Heart left ventricle (tissue), 16 donors: Measurements from ENCODE around the gene CSF1. TPM values are rescaled to one million over a fixed set of nuclear protein-coding genes. Genes with fewer than 3 reads are reported as not detected.
A peak's percentile ranks its signal among the peaks of the same experiment; 100 is the strongest.

Experiments
- ATAC-seq, 4 donors: fragments of 200-7000 bp; cut with Tn5 transposase; one replicate each; pipeline ENCODE4 v1.9.1; 2020 to 2022; ENCODE audit warnings: moderate library complexity in 4 of 4, mild to moderate bottlenecking in 3 of 4, moderate number of reproducible peaks in 1 of 4
- DNase-seq, 5 donors: peaks; one replicate each; pipeline ENCODE4 v3.0.0-alpha.2; 2020
- H3K27ac ChIP-seq, 12 donors: fragments of 200-600 bp; sonication (generic) in 4 of 12; one replicate each; pipeline versions ENCODE4 v1.5.0 to v1.8.0; 2016 to 2022; ENCODE audit warnings: mild to moderate bottlenecking in 2 of 12
- H3K27me3 ChIP-seq, 9 donors: fragments of 200-600 bp; sonication (generic) in 2 of 9; one replicate each; pipeline versions ENCODE4 v1.5.1 to v1.8.0; 2016 to 2022; ENCODE audit warnings: mild to moderate bottlenecking in 3 of 9
- H3K36me3 ChIP-seq, 9 donors: fragments of 200-600 bp; sonication (generic) in 2 of 9; one replicate each; pipeline versions ENCODE4 v1.5.0 to v1.8.0; 2018 to 2022; ENCODE audit warnings: mild to moderate bottlenecking in 2 of 9
- H3K4me1 ChIP-seq, 12 donors: fragments of 200-600 bp; sonication (generic) in 4 of 12; one replicate each; pipeline versions ENCODE4 v1.5.0 to v1.8.0; 2016 to 2022; ENCODE audit warnings: mild to moderate bottlenecking in 3 of 12
- H3K4me3 ChIP-seq, 12 donors: fragments of 200-600 bp; sonication (generic) in 4 of 12; one replicate each; pipeline versions ENCODE4 v1.5.0 to v1.8.0; 2017 to 2022; ENCODE audit warnings: mild to moderate bottlenecking in 9 of 12, moderate library complexity in 4 of 12
- H3K9me3 ChIP-seq, 12 donors: fragments of 200-600 bp; sonication (generic) in 4 of 12; one replicate each; pipeline versions ENCODE4 v1.5.0 to v1.8.0; 2016 to 2022; ENCODE audit warnings: mild to moderate bottlenecking in 1 of 12
- CTCF ChIP-seq, 12 donors: fragments of 200-600 bp; sonication (generic) in 4 of 12; IDR thresholded peaks; one replicate each; pipeline versions ENCODE4 v1.5.0 to v1.8.0; 2018 to 2022; ENCODE audit warnings: antibody characterized with exemption in 12 of 12, mild to moderate bottlenecking in 5 of 12
- POLR2A ChIP-seq, 2 donors: fragments of 450-650 bp; IDR thresholded peaks; one replicate each; pipeline ENCODE4 v1.6.1; 2017; ENCODE audit warnings: antibody characterized with exemption in 2 of 2, mild to moderate bottlenecking in 2 of 2, moderate library complexity in 2 of 2
- WGBS, 4 donors: extraction: QIAGEN DNeasy Blood & Tissue Kit in 2 of 4; methylation state at CpG; one replicate each; pipeline versions ENCODE4 v1.1.5 to v1.1.7; 2013 to 2018; 5-methylcytosine and 5-hydroxymethylcytosine counted together
- intact Hi-C, 10 donors: fragments of 100-400 bp; cut with DNase I; formaldehyde crosslinking; loops; one replicate each; pipeline versions ENCODE4 v1.11.1 to v1.14.2; 2022
- polyA plus RNA-seq, 2 donors: library from polyadenylated mRNA; stranded (reverse); fragments of 200-250 nt; gene quantifications; one replicate each; pipeline ENCODE4 v1.2.3, GENCODE V29; 2013
- total RNA-seq, 9 donors: library from RNA; depleted of rRNA in 2 of 9; stranded (reverse); fragments of >200 nt in 2 of 9; fragmentation: NEBNext Ultra II Directional in 3 of 9; extraction: Animal tissue kit (Norgen Biotek cat#: 25700) in 3 of 9; gene quantifications; one replicate each; pipeline versions ENCODE4 v1.1.0 to v1.2.4, GENCODE V29; 2016 to 2023
- donor health status: ischemic (EF 13 %, LVEDD 7.1; RV severe dilation, severe dysfunction).
- donor health status: healthy with polysubstance abuse.
- donor health status: DM: no; HTN: yes; CAD: no.
- donor health status: DM: no; HTN: no; CAD: no.
- donor health status: ischemic (EF 25% LVEDD 6.9; RV normal size, moderate dysfunction).
- donor health status: ischemic (EF 25% LVEDD 5.7; RV mildly dilated, moderate dysfunction).
- donor health status: healthy.
- donor health status: DM: yes; HTN: yes; CAD: no.
- donor health status: ischemic (EF 35%, LVEDD 5.7; RV mildly dilated, moderate dysfunction).
- donor health status: nonischemic (EF 11% LVEDD 7.7; RV severe dilation, severe dysfunction).
- donor health status: DM: yes; HTN: yes; CAD: no.
- donor health status: PGD.
- donor health status: ischemic (EF 29% LVEDD 5.4; RV normal size, mild dysfunction).
- donor health status: nonischemic (EF 23%, LVEDD 6.1; RV moderate dilation, normal function).

The CSF1 gene
- total and polyA plus RNA-seq, 11 donors: 9.0 to 64.8 (median 13.3) TPM

DNA sequence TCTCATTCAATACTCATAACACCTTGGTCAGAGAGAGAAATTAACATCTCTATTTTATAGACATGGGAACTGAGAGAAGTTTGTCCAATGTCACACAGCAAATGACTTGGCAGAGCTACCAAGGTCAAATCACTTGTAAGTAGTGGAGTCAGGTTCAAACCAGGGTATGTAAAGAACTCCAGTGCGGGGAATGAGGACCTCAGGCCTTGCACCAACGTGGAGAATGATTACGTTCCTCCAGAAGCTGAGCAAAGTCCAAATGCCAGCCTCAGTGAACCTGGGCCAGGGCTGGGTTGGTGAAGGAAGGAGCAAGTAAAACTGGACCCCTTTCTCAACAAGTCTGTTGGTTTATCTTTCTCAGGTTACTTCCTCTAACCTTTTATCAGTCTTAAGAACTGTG lies 1.8 kb upstream of the CSF1 start:
- Histone ChIP-seq H3K36me3 (peaks cover 0 to 6% (median 0%) of the 10 kb centered on the region in 9 donors), H3K27me3 (peaks cover 0 to 9% (median 0%) of the 10 kb centered on the region in 9 donors), H3K27ac (peak overlapping the region in 2 of 12 donors; percentile 13 to 24), H3K4me3 (no peak overlapping the region), H3K4me1 (peaks cover 4 to 52% (median 35%) of the 10 kb centered on the region in 12 donors), H3K9me3 (no peaks in the 10 kb centered on the region)
- intact Hi-C loops: loop anchor here in 2 of 10 donors (2.0 to 5.0 kb wide), 2 partner anchors 107 to 116 kb away; no protein-coding TSS in a partner anchor
- no peak for ATAC-seq
- no peak for TF ChIP-seq CTCF (IDR thresholded peaks at IDR 0.05)
- no peak for TF ChIP-seq POLR2A (IDR thresholded peaks at IDR 0.05)
- DNase-seq: no peak
- 63 to 80% (median 78%) methylated on average over 3 of the region's 3 CpGs for WGBS, 4 donors

DNA sequence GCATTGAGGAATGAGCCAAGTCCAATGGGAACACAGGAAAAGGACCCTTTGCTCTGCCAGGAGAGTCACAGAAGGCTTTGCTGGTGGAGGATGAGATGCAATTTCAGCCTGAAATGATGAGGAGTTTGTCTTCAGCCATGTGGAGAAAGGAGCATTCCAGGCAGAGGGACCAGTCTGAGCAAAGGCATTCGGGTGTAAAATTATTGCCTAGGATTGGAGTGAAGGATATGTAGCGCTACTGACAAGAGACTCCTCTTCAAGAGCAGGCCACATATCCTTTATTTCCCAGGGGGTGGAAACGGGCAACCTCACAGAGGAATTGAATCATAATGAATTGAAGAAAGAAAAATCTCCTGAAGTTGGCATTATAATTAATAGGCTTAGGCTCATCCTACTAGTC lies 1.1 kb upstream of the CSF1 start:
- no peak for ATAC-seq
- peaks cover 0 to 12% (median 0%) of the 10 kb centered on the region in 9 donors for H3K36me3 ChIP-seq
- H3K4me3 ChIP-seq: peak overlapping the region in 1 of 12 donors; percentile 97
- H3K4me1 ChIP-seq: peaks cover 4 to 59% (median 42%) of the 10 kb centered on the region in 12 donors
- no peak for DNase-seq
- H3K27ac ChIP-seq: peak overlapping the region in 9 of 12 donors; percentile 80 to 93 (median 88)
- 67 to 77% (median 73%) methylated on average over 3 of the region's 3 CpGs for WGBS, 4 donors
- intact Hi-C loops: loop anchor here in 2 of 10 donors (2.0 to 5.0 kb wide), 2 partner anchors 107 to 117 kb away; no protein-coding TSS in a partner anchor
- TF ChIP-seq POLR2A (IDR thresholded peaks at IDR 0.05) (no peak), CTCF (IDR thresholded peaks at IDR 0.05) (no peak)
- H3K9me3 ChIP-seq: no peaks in the 10 kb centered on the region
- H3K27me3 ChIP-seq: peaks cover 0 to 9% (median 0%) of the 10 kb centered on the region in 9 donors

DNA sequence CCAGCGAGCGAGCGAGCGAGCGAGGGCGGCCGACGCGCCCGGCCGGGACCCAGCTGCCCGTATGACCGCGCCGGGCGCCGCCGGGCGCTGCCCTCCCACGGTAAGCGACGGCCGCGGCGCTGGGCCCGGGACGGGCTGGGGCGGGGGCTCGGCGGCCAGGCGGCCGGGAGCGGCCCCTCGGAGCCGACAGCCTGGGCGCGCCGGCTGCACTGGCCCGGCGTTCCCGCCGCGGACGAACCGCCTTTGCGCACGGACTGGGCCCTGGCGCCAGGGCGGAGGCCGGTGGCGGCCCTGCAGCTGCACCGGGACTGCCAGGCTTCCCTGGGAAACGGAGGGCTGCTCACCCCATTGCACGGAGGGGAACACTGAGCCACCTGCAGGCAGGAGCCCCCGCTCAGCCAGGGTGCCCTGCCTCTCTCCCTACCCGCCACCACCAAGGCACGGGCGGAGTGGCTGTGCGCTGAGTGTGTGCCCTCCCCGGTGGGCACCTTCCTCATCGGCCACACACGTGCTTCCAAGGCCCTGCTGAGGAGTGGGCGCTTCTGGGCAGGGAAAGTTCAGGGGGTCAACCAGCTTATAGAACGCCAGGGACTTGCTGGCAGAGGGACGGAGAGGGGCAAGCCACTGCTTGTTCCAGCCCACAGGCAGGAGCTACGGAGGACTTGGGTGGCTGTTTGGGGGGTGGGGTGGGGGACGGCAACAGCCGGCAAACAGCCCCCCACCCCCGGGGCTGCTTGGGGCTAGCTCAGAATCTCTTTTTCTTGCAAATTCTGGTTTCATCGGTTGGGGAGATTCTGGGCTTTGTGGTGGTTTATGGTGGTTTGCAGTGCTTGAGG lies 532 bp downstream of the CSF1 start:
- 0 to 2% (median 1%) methylated on average over 18 to 70 of the region's 70 CpGs for WGBS, 4 donors

More for the DNA sequence above, 532 bp downstream of the CSF1 start:
- Histone ChIP-seq H3K9me3 (no peaks in the 10 kb centered on the region), H3K36me3 (peaks cover 0 to 29% (median 11%) of the 10 kb centered on the region in 9 donors), H3K4me1 (peaks cover 4 to 74% (median 47%) of the 10 kb centered on the region in 12 donors), H3K27me3 (peaks cover 0 to 9% (median 0%) of the 10 kb centered on the region in 9 donors), H3K27ac (peak overlapping the region; percentile 59 to 93 (median 88)), H3K4me3 (peak overlapping the region; percentile 71 to 97 (median 88))
- DNase-seq: no peak
- intact Hi-C loops: loop anchor here in 8 of 10 donors (1.0 to 10.0 kb wide), 7 partner anchors 16 to 134 kb away; partner anchors contain the start of gene AHCYL1 (in 5 of the 8)
- TF ChIP-seq POLR2A (IDR thresholded peaks at IDR 0.05): no peak
- TF ChIP-seq CTCF (IDR thresholded peaks at IDR 0.05): no peak
- ATAC-seq: peak in 1 of 4 donors; percentile 4
